Measurements from ENCODE around the gene PATJ. TPM values are rescaled to one million over a fixed set of nuclear protein-coding genes. Genes with fewer than 3 reads are reported as not detected.
"Not testable (repeated sequence)": the region's sequence is repeated elsewhere in the genome, so short reads cannot be mapped to it uniquely, and the experiment has no call there.

The PATJ gene
- polyA plus RNA-seq, 1 experiment: 3.6 TPM

- TF ChIP-seq CTCF (IDR thresholded peaks at IDR 0.05; ENCODE audit: low read depth, low read length): peak; percentile 75
- POLR2A ChIA-PET: no interaction called here
- H3K27me3 ChIP-seq (ENCODE audit: control insufficient read depth, insufficient read depth, low read length): no peaks in the 10 kb centered on the region
- DNase-seq (ENCODE audit: low read depth, low spot score): peak; percentile 11
- CTCF ChIA-PET: interaction anchor here (0.5 to 5.4 kb wide), 32 partner anchors 10 to 810 kb away, joined by 3 to 84 read pairs (median 4); no protein-coding TSS in a partner anchor
- H3K27ac ChIP-seq (ENCODE audit: low read depth, low read length): no peak overlapping the region
- H3K4me3 ChIP-seq (ENCODE audit: low read depth, low read length): no peak overlapping the region
- H3K9me3 ChIP-seq (ENCODE audit: control insufficient read depth, insufficient read depth, low read length): no peaks in the 10 kb centered on the region
Observed at GRCh38 chr1:62144238-62144831, 402.1 kb downstream of the PATJ start.

- no peak for TF ChIP-seq CTCF (IDR thresholded peaks at IDR 0.05; ENCODE audit: low read depth, low read length)
Observed at GRCh38 chr1:62159940-62160348, 417.7 kb downstream of the PATJ start.

GRCh38 chr1:62161711-62162110 is 419.4 kb downstream of the PATJ start:
- DNase-seq (ENCODE audit: low read depth, low spot score): no peak
- CTCF ChIA-PET: no interaction called here
- no peak for TF ChIP-seq CTCF (IDR thresholded peaks at IDR 0.05; ENCODE audit: low read depth, low read length)
- Histone ChIP-seq H3K4me3 (ENCODE audit: low read depth, low read length) (no peak overlapping the region), H3K27ac (ENCODE audit: low read depth, low read length) (no peak overlapping the region), H3K27me3 (ENCODE audit: control insufficient read depth, insufficient read depth, low read length) (no peaks in the 10 kb centered on the region), H3K9me3 (ENCODE audit: control insufficient read depth, insufficient read depth, low read length) (no peaks in the 10 kb centered on the region)
- POLR2A ChIA-PET: no interaction called here

More at GRCh38 chr1:62159940-62160348, 417.7 kb downstream of the PATJ start:
- no peak overlapping the region for H3K4me3 ChIP-seq (ENCODE audit: low read depth, low read length)
- POLR2A ChIA-PET: no interaction called here
- H3K9me3 ChIP-seq (ENCODE audit: control insufficient read depth, insufficient read depth, low read length): no peaks in the 10 kb centered on the region
- DNase-seq (ENCODE audit: low read depth, low spot score): no peak
- H3K27me3 ChIP-seq (ENCODE audit: control insufficient read depth, insufficient read depth, low read length): no peaks in the 10 kb centered on the region
- no peak overlapping the region for H3K27ac ChIP-seq (ENCODE audit: low read depth, low read length)
- CTCF ChIA-PET: interaction anchor here (0.6 to 1.5 kb wide), 2 partner anchors 16 to 1675 kb away, joined by 4 to 8 read pairs; no protein-coding TSS in a partner anchor

GRCh38 chr1:62170380-62170779 is 428.1 kb downstream of the PATJ start:
- H3K9me3 ChIP-seq (ENCODE audit: control insufficient read depth, insufficient read depth, low read length); H3K27ac ChIP-seq (ENCODE audit: low read depth, low read length); H3K4me3 ChIP-seq (ENCODE audit: low read depth, low read length); CTCF ChIA-PET; H3K27me3 ChIP-seq (ENCODE audit: control insufficient read depth, insufficient read depth, low read length); POLR2A ChIA-PET; DNase-seq (ENCODE audit: low read depth, low spot score): not testable (repeated sequence)

- Histone ChIP-seq H3K27ac (ENCODE audit: low read depth, low read length) (no peak overlapping the region), H3K9me3 (ENCODE audit: control insufficient read depth, insufficient read depth, low read length) (no peaks in the 10 kb centered on the region), H3K27me3 (ENCODE audit: control insufficient read depth, insufficient read depth, low read length) (no peaks in the 10 kb centered on the region), H3K4me3 (ENCODE audit: low read depth, low read length) (no peak overlapping the region)
- peak; percentile 10 for DNase-seq (ENCODE audit: low read depth, low spot score)
- ChIA-PET POLR2A (no interaction called here), CTCF (interaction anchor here (0.5 to 4.8 kb wide), 33 partner anchors 9 to 1363 kb away, joined by 3 to 181 read pairs (median 4); no protein-coding TSS in a partner anchor)
- TF ChIP-seq CTCF (IDR thresholded peaks at IDR 0.05; ENCODE audit: low read depth, low read length): peak; percentile 74
Observed at GRCh38 chr1:62175568-62176179, 433.4 kb downstream of the PATJ start.
